ENCODE results near the gene COL11A2.

Gene COL11A2

DNA sequence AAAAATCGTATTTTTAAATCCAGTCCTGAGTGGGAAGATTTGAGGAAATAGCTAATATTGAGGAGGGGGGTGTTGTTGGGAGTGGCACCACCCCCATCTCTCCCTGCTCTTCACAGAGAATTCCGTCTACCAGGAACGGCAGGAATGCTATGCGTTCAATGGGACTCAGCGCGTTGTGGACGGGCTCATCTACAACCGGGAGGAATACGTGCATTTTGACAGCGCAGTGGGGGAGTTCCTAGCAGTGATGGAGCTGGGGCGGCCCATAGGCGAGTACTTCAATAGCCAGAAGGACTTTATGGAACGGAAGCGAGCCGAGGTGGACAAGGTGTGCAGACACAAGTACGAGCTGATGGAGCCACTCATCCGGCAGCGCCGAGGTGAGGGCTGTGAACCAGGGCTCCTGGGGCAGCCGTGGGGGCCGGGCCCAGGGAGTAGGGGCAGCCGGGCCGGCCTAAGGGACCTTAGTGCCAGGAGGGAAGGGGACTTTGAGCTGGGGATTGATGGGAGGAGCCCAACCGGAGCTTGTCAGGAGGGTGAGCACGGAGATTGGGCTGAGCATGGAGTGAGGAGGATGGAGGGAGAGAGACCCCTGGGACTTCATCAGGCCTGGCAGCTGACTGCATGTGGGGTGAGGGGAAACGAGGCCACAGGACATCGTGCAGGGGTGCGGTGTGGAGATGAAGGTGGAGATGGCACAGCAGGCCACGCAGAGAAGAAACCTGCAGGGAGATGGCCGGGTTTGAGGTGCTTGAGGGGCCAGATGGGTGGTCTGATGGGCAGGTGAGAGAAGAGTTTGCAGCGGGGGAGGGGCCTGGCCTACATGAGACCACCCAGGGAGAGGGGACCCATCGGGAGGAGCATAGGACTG is 75.2 kb downstream of the COL11A2 start:
- DNase-seq (ENCODE audit: low read depth), result no peak

DNA sequence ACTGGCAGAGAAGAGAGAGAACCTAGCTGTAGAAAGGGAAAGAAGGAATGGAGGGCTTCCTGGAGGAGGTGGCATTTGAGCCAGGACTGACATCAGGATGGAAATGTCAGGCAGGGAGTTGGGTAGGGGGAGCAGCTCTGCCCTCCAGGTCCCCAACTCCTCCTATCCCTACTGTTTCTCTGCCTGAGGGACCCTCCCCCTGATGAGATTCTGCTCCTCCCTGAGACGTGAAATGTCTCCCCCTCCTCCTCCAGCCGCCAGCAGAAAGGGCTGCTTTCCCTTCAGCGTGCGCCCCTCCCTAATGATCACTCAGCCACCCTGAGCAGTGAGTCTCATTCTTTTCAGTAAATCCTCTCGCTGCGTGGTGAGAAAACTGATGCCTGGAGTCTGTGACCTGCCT is 75.8 kb downstream of the COL11A2 start:
- DNase-seq (ENCODE audit: low read depth), result no peak

- DNase-seq (ENCODE audit: low read depth), result no peak
Observed at GRCh38 chr6:33114406-33114805, 77.9 kb downstream of the COL11A2 start.

DNA sequence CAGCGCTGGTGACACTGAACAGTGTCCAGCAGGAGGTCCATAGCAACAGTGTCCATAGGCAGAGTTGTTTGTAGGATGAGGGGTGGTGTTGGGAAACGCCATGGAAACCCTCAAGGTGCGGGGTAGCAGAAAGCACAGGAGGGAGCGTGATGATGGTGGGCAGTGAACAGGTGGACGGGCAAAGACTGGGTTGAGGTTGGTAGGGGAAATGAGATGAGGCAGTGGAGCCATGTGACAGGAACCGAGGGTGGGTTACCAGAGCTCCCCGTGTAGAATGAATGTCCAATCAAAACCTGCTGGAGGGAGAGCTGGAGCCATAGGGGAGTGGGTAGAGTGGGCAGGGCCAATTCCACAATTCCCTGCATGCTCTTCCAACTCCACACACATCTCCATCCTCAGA is 78.5 kb downstream of the COL11A2 start:
- DNase-seq (ENCODE audit: low read depth), result no peak
